SK-N-SH (cell line): Measurements from ENCODE around the gene ATP6V1G3. TPM values are rescaled to one million over a fixed set of nuclear protein-coding genes. Genes with fewer than 3 reads are reported as not detected.

Source experiments
- CTCF ChIA-PET: fragments of 300-600, 350-600 bp; formaldehyde crosslinking; extraction: SDS; loops from one replicate; lab custom pipeline; 2021; lab: Yijun Ruan, JAX
- POLR2A ChIA-PET: fragments of 350-600 bp; sonication (Branson Sonifier 250); formaldehyde crosslinking; extraction: SDS; loops from one replicate; lab custom pipeline; 2020; ENCODE audit warnings: antibody characterized with exemption, inconsistent platforms; lab: Yijun Ruan, JAX
- DNase-seq: peaks from one replicate; pipeline ENCODE4 v3.0.0; 2012
- H2AFZ ChIP-seq: fragments of 200-600 bp; sonication (generic); 2 replicates; pipeline ENCODE4 v1.8.1; 2016; ENCODE audit warnings: antibody characterized with exemption, mild to moderate bottlenecking, low read depth
- H3F3A ChIP-seq: fragments of 200-600 bp; sonication (generic); replicated peaks from 2 replicates; pipeline ENCODE3; 2016; ENCODE audit warnings: antibody characterized with exemption, mild to moderate bottlenecking; ENCODE audit not compliant: insufficient read depth
- H3K27ac ChIP-seq, 2 experiments: fragments of 200-500 bp in 1 of 2; fragments of 200-600 bp in 1 of 2; sonication (Bioruptor generic) in 1 of 2; sonication (generic), shearing (Covaris generic) in 1 of 2; 2 replicates each; pipeline versions ENCODE4 v1.5.1 to v1.6.1; 2014 to 2016; ENCODE audit warnings: low read depth in 2 of 2, inconsistent platforms in 1 of 2, low read length in 1 of 2, mild to moderate bottlenecking in 1 of 2, mixed read lengths in 1 of 2
- H3K27me3 ChIP-seq: fragments of 200-600 bp; sonication (generic), shearing (Covaris generic); 2 replicates; pipeline ENCODE4 v1.6.1; 2016; ENCODE audit warnings: mixed run types; ENCODE audit not compliant: insufficient read depth
- H3K36me3 ChIP-seq, 2 experiments: fragments of 200-500 bp in 1 of 2; fragments of 200-600 bp in 1 of 2; sonication (Bioruptor generic) in 1 of 2; sonication (generic) in 1 of 2; replicated peaks in 1 of 2; 2 replicates each; pipeline versions ENCODE3 to v1.5.1; 2014 to 2016; ENCODE audit warnings: low read length in 1 of 2, mild to moderate bottlenecking in 1 of 2; ENCODE audit not compliant: insufficient read depth in 2 of 2, control insufficient read depth in 1 of 2
- H3K4me1 ChIP-seq, 2 experiments: fragments of 200-500 bp in 1 of 2; fragments of 200-600 bp in 1 of 2; sonication (Bioruptor generic) in 1 of 2; sonication (generic), shearing (Covaris generic) in 1 of 2; 2 replicates each; pipeline versions ENCODE4 v1.5.1 to v1.6.1; 2014 to 2016; ENCODE audit warnings: low read depth in 1 of 2, low read length in 1 of 2, mixed run types in 1 of 2; ENCODE audit not compliant: insufficient read depth in 2 of 2, control insufficient read depth in 1 of 2
- H3K4me2 ChIP-seq: fragments of 200-600 bp; sonication (generic), shearing (Covaris generic); 2 replicates; pipeline ENCODE4 v1.6.1; 2017; ENCODE audit warnings: mixed run types
- H3K4me3 ChIP-seq, 2 experiments: fragments of 200-500 bp in 1 of 2; fragments of 200-600 bp in 1 of 2; sonication (Bioruptor generic) in 1 of 2; sonication (generic), shearing (Covaris generic) in 1 of 2; 2 replicates each; pipeline versions ENCODE4 v1.5.1 to v1.8.1; 2014 to 2016; ENCODE audit warnings: low read depth in 2 of 2, inconsistent platforms in 1 of 2, low read length in 1 of 2, mild to moderate bottlenecking in 1 of 2, mixed read lengths in 1 of 2, moderate library complexity in 1 of 2
- H3K79me2 ChIP-seq: fragments of 200-600 bp; sonication (generic); 2 replicates; pipeline ENCODE4 v1.8.1; 2017; ENCODE audit warnings: mild to moderate bottlenecking; ENCODE audit not compliant: insufficient read depth
- H3K9ac ChIP-seq: fragments of 200-600 bp; sonication (generic); 2 replicates; pipeline ENCODE4 v1.6.1; 2017; ENCODE audit warnings: mixed run types
- H3K9me2 ChIP-seq: fragments of 200-600 bp; sonication (generic); 2 replicates; pipeline ENCODE4 v1.6.1; 2017; ENCODE audit warnings: mixed run types
- H3K9me3 ChIP-seq: fragments of 200-600 bp; sonication (generic); 2 replicates; pipeline ENCODE4 v1.6.1; 2017; ENCODE audit warnings: mixed run types, mild to moderate bottlenecking, moderate library complexity
- H4K20me1 ChIP-seq: fragments of 200-600 bp; sonication (generic); 2 replicates; pipeline ENCODE4 v1.6.1; 2017; ENCODE audit warnings: mild to moderate bottlenecking, mixed run types; ENCODE audit not compliant: insufficient read depth
- CHD2 ChIP-seq: fragments of 150-350 bp; IDR thresholded peaks from 2 replicates; pipeline ENCODE4 v1.6.1; 2018; ENCODE audit warnings: low read length; ENCODE audit not compliant: partially characterized antibody
- EP300 ChIP-seq, 2 experiments: IDR thresholded peaks; 2 replicates each; pipeline versions ENCODE4 v1.4.0 to v1.6.1; 2012; ENCODE audit warnings: borderline replicate concordance in 1 of 2, low read depth in 1 of 2, low read length in 1 of 2
- EZH2phosphoT487 ChIP-seq: fragments of 200-600 bp; sonication (generic); IDR thresholded peaks from 2 replicates; pipeline ENCODE4 v1.6.1; 2017; ENCODE audit warnings: low read depth, mixed run types, mild to moderate bottlenecking, antibody characterized with exemption, moderate library complexity, borderline replicate concordance
- FOSL2 ChIP-seq: IDR thresholded peaks from 2 replicates; pipeline ENCODE4 v1.4.0; 2012; ENCODE audit warnings: low read depth, mild to moderate bottlenecking, moderate library complexity, borderline replicate concordance
- FOXJ3 ChIP-seq: sonication (generic); formaldehyde crosslinking; IDR thresholded peaks from 2 replicates; pipeline ENCODE4 v1.5.1; 2020; ENCODE audit warnings: mild to moderate bottlenecking, missing genetic modification reagents
- FOXM1 ChIP-seq: IDR thresholded peaks from 2 replicates; pipeline ENCODE4 v1.4.0; 2012; ENCODE audit warnings: low read depth, mild to moderate bottlenecking
- GABPA ChIP-seq: IDR thresholded peaks from 2 replicates; pipeline ENCODE4 v1.4.0; 2012; ENCODE audit warnings: low read depth, mild to moderate bottlenecking
- GATA2 ChIP-seq: sonication (generic); formaldehyde crosslinking; IDR thresholded peaks from 2 replicates; pipeline ENCODE4 v1.5.0; 2020; ENCODE audit warnings: mild to moderate bottlenecking, missing genetic modification reagents
- JUND ChIP-seq: IDR thresholded peaks from 2 replicates; pipeline ENCODE4 v1.4.0; 2012
- MXI1 ChIP-seq: IDR thresholded peaks from 2 replicates; pipeline ENCODE4 v1.6.1; 2012; ENCODE audit warnings: mild to moderate bottlenecking, low read depth, low read length, improper control_type of control experiment
- NFIC ChIP-seq: IDR thresholded peaks from 2 replicates; pipeline ENCODE4 v1.4.0; 2012; ENCODE audit warnings: borderline replicate concordance
- POLR2AphosphoS5 ChIP-seq: IDR thresholded peaks from 2 replicates; pipeline ENCODE4 v1.6.1; 2012; ENCODE audit warnings: low read depth, low read length
- RAD21 ChIP-seq: IDR thresholded peaks from 2 replicates; pipeline ENCODE4 v1.6.1; 2012; ENCODE audit warnings: mild to moderate bottlenecking, low read length
- RCOR1 ChIP-seq: fragments of 150-350 bp; IDR thresholded peaks from 2 replicates; pipeline ENCODE4 v1.6.1; 2017; ENCODE audit warnings: antibody characterized with exemption, low read length
- RFX5 ChIP-seq: IDR thresholded peaks from 2 replicates; pipeline ENCODE4 v1.6.1; 2012; ENCODE audit warnings: mild to moderate bottlenecking, improper control_type of control experiment, low read length
- SMC3 ChIP-seq: IDR thresholded peaks from 2 replicates; pipeline ENCODE4 v1.6.1; 2012; ENCODE audit warnings: low read depth, low read length, improper control_type of control experiment
- TAF1 ChIP-seq: IDR thresholded peaks from 2 replicates; pipeline ENCODE4 v1.6.1; 2012; ENCODE audit warnings: low read depth, mild to moderate bottlenecking, low read length, moderate library complexity, borderline replicate concordance
- TCF12 ChIP-seq: IDR thresholded peaks from 2 replicates; pipeline ENCODE4 v1.4.0; 2012
- WGBS: methylation state at CpG from one replicate; pipeline ENCODE4 v1.1.6; 2017; ENCODE audit warnings: low lambda C conversion rate; 5-methylcytosine and 5-hydroxymethylcytosine counted together
- polyA plus RNA-seq, 3 experiments: library from polyadenylated mRNA; depleted of rRNA; stranded (reverse); fragments of >200 nt; gene quantifications; 2 replicates each; pipeline ENCODE4 v1.2.3, GENCODE V29; 2012
- TF ChIP-seq, protein P1 (sequence below): IDR thresholded peaks from 2 replicates; pipeline ENCODE4 v1.6.1; 2012; ENCODE audit warnings: mild to moderate bottlenecking, low read depth, low read length, moderate library complexity
- TF ChIP-seq, protein P2 (sequence below): fragments of 200-600 bp; sonication (generic); IDR thresholded peaks from 2 replicates; pipeline ENCODE4 v1.6.1; 2017; ENCODE audit warnings: antibody characterized with exemption, mild to moderate bottlenecking, moderate library complexity
- TF ChIP-seq, protein P3 (sequence below): IDR thresholded peaks from 2 replicates; pipeline ENCODE4 v1.4.0; 2012; ENCODE audit warnings: low read depth, borderline replicate concordance
- TF ChIP-seq, protein P4 (sequence below): IDR thresholded peaks from 2 replicates; pipeline ENCODE4; 2012

ATP6V1G3 gene
- polyA plus RNA-seq, 1 of the 3 experiments (the other 2 are of a cell fraction) = not detected

DNA sequence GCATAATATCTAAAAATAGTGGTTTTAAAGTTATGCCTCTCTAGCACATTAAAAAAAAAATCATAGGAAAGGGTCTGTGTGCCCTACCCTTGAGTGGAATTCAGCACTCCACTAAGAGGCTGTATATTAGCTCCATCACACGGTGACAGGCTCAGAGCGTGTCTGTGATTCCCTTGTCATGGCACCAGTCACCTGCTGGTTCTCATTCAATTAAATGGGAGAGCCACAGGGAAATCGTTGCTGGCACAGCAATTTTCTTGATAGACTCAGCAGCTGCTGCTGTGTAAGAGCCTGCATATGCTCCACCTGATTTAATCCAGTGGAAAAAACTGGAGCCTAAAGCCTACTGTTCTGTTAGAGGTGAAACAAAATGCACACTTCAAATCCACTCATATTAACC is 9.5 kb downstream of the ATP6V1G3 start (continued):
- TF ChIP-seq, protein P1, sequence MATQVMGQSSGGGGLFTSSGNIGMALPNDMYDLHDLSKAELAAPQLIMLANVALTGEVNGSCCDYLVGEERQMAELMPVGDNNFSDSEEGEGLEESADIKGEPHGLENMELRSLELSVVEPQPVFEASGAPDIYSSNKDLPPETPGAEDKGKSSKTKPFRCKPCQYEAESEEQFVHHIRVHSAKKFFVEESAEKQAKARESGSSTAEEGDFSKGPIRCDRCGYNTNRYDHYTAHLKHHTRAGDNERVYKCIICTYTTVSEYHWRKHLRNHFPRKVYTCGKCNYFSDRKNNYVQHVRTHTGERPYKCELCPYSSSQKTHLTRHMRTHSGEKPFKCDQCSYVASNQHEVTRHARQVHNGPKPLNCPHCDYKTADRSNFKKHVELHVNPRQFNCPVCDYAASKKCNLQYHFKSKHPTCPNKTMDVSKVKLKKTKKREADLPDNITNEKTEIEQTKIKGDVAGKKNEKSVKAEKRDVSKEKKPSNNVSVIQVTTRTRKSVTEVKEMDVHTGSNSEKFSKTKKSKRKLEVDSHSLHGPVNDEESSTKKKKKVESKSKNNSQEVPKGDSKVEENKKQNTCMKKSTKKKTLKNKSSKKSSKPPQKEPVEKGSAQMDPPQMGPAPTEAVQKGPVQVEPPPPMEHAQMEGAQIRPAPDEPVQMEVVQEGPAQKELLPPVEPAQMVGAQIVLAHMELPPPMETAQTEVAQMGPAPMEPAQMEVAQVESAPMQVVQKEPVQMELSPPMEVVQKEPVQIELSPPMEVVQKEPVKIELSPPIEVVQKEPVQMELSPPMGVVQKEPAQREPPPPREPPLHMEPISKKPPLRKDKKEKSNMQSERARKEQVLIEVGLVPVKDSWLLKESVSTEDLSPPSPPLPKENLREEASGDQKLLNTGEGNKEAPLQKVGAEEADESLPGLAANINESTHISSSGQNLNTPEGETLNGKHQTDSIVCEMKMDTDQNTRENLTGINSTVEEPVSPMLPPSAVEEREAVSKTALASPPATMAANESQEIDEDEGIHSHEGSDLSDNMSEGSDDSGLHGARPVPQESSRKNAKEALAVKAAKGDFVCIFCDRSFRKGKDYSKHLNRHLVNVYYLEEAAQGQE = no peak
- TF ChIP-seq MXI1 (peak; percentile 49; the same call in 1 of the 2 replicates), GABPA (no peak), FOSL2 (no peak), RCOR1 (peak; percentile 63; the same call in 1 of the 2 replicates), RFX5 (no peak), CHD2 (peak; percentile 45), EZH2phosphoT487 (no peak)
- TF ChIP-seq, protein P2, sequence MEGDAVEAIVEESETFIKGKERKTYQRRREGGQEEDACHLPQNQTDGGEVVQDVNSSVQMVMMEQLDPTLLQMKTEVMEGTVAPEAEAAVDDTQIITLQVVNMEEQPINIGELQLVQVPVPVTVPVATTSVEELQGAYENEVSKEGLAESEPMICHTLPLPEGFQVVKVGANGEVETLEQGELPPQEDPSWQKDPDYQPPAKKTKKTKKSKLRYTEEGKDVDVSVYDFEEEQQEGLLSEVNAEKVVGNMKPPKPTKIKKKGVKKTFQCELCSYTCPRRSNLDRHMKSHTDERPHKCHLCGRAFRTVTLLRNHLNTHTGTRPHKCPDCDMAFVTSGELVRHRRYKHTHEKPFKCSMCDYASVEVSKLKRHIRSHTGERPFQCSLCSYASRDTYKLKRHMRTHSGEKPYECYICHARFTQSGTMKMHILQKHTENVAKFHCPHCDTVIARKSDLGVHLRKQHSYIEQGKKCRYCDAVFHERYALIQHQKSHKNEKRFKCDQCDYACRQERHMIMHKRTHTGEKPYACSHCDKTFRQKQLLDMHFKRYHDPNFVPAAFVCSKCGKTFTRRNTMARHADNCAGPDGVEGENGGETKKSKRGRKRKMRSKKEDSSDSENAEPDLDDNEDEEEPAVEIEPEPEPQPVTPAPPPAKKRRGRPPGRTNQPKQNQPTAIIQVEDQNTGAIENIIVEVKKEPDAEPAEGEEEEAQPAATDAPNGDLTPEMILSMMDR = no peak

DNA sequence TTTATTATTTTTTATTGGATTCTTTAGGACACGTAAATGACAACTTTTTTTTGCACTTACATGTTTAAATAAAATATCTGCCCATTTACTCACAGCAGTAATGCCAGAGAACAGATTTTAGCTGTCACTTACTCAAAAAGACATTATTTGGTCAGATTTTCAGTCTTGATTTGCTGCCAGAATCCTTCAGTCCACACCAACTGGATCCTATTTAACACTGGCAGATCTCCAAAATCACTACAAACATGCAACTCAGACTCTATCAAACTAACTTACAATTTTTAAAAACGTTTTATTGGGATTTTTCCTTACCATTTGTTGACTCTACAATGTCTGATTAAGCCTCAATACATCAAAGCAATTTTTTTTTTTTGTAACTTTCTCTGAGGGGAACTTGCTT is 11.1 kb downstream of the ATP6V1G3 start:
- Histone ChIP-seq H4K20me1 (no peaks in the 10 kb centered on the region), H3K9ac (no peak overlapping the region), H3K36me3 (no peaks in the 10 kb centered on the region), H3K9me2 (no peaks in the 10 kb centered on the region), H3K4me3 (no peak overlapping the region), H2AFZ (0 out of 2 replicates have a peak overlapping the region, but pooled peaks have one; percentile 17), H3K79me2 (no peaks in the 10 kb centered on the region), H3K4me1 (peaks cover 32 to 42% of the 10 kb centered on the region in 2 experiments; a peak in 3 of 4 replicates), H3K9me3 (no peaks in the 10 kb centered on the region), H3K4me2 (peak overlapping the region; percentile 53), H3F3A (peaks cover 19% of the 10 kb centered on the region), H3K27me3 (no peaks in the 10 kb centered on the region), H3K27ac (peak overlapping the region; percentile 65 to 91)
- TF ChIP-seq EZH2phosphoT487 (no peak), FOXM1 (0 out of 2 replicates have a peak, but pooled peaks have one; percentile 46), EP300 (IDR thresholded peaks at IDR 0.05; ENCODE audit: borderline replicate concordance in 1 of 2, low read depth in 1 of 2, low read length in 1 of 2) (peak; percentile 72 to 84; a peak in 3 of 4 replicates), GATA2 (CRISPR knock-in tag) (no peak; the same call in 1 of the 2 replicates), SMC3 (no peak), NFIC (peak; percentile 97), POLR2AphosphoS5 (peak; percentile 49; the same call in 1 of the 2 replicates), FOXJ3 (no peak), RCOR1 (peak; percentile 68; the same call in 1 of the 2 replicates), JUND (peak; percentile 51; the same call in 1 of the 2 replicates), TAF1 (no peak), RAD21 (no peak), TCF12 (peak; percentile 96), FOSL2 (0 out of 2 replicates have a peak, but pooled peaks have one; percentile 7)
- TF ChIP-seq, protein P3, sequence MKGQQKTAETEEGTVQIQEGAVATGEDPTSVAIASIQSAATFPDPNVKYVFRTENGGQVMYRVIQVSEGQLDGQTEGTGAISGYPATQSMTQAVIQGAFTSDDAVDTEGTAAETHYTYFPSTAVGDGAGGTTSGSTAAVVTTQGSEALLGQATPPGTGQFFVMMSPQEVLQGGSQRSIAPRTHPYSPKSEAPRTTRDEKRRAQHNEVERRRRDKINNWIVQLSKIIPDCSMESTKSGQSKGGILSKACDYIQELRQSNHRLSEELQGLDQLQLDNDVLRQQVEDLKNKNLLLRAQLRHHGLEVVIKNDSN = no peak
- TF ChIP-seq, protein P4, sequence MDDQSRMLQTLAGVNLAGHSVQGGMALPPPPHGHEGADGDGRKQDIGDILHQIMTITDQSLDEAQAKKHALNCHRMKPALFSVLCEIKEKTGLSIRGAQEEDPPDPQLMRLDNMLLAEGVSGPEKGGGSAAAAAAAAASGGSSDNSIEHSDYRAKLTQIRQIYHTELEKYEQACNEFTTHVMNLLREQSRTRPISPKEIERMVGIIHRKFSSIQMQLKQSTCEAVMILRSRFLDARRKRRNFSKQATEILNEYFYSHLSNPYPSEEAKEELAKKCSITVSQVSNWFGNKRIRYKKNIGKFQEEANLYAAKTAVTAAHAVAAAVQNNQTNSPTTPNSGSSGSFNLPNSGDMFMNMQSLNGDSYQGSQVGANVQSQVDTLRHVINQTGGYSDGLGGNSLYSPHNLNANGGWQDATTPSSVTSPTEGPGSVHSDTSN = peak; percentile 87
- TF ChIP-seq, protein P2 = no peak
- peak; percentile 4 for DNase-seq
- ChIA-PET CTCF (interaction anchor here (0.7 kb wide), 1 partner anchor 654 kb away, joined by 3 read pairs; no protein-coding TSS in a partner anchor), POLR2A (no interaction called here)
- 2% methylated on average over 2 of the region's 2 CpGs for WGBS
